ENCODE results near the gene SLC30A2.

Gene SLC30A2

GRCh38 chr1:26070296-26070962, 24.5 kb upstream of the SLC30A2 start:
- TF ChIP-seq CTCF (IDR thresholded peaks at IDR 0.05; ENCODE audit: insufficient read depth, low read depth, low read length, missing control alignments) = no peak
- DNase-seq (ENCODE audit: low read depth) = no peak
- H3K4me3 ChIP-seq (ENCODE audit: low read depth, low read length) = no peak overlapping the region

- no peak for DNase-seq (ENCODE audit: low read depth)
- H3K4me3 ChIP-seq (ENCODE audit: low read depth, low read length) = no peak overlapping the region
- TF ChIP-seq CTCF (IDR thresholded peaks at IDR 0.05; ENCODE audit: insufficient read depth, low read depth, low read length, missing control alignments) = no peak
Measured at GRCh38 chr1:26069941-26070295, 24.0 kb upstream of the SLC30A2 start.

GRCh38 chr1:26067432-26067911, 21.6 kb upstream of the SLC30A2 start, which contains the start of gene TRIM63:
Gene TRIM63 (minus strand): TSS chr1:26067630. CDS start chr1:26067494, 136 bp downstream.
- no peak within 1 kb of the TSS for H3K4me3 ChIP-seq (ENCODE audit: low read depth, low read length)
- no peak for TF ChIP-seq CTCF (IDR thresholded peaks at IDR 0.05; ENCODE audit: insufficient read depth, low read depth, low read length, missing control alignments)
- DNase-seq (ENCODE audit: low read depth) = no peak

GRCh38 chr1:26066857-26067256, 20.9 kb upstream of the SLC30A2 start:
- no peak overlapping the region for H3K4me3 ChIP-seq (ENCODE audit: low read depth, low read length)

GRCh38 chr1:26066160-26066559, 20.2 kb upstream of the SLC30A2 start:
- H3K4me3 ChIP-seq (ENCODE audit: low read depth, low read length) = no peak overlapping the region
- TF ChIP-seq CTCF (IDR thresholded peaks at IDR 0.05; ENCODE audit: insufficient read depth, low read depth, low read length, missing control alignments) = no peak
- DNase-seq (ENCODE audit: low read depth) = no peak

More at GRCh38 chr1:26066857-26067256, 20.9 kb upstream of the SLC30A2 start:
- DNase-seq (ENCODE audit: low read depth) = no peak
- no peak for TF ChIP-seq CTCF (IDR thresholded peaks at IDR 0.05; ENCODE audit: insufficient read depth, low read depth, low read length, missing control alignments)

GRCh38 chr1:26064553-26064952, 18.6 kb upstream of the SLC30A2 start:
- H3K4me3 ChIP-seq (ENCODE audit: low read depth, low read length) = no peak overlapping the region

More at GRCh38 chr1:26064553-26064952, 18.6 kb upstream of the SLC30A2 start:
- TF ChIP-seq CTCF (IDR thresholded peaks at IDR 0.05; ENCODE audit: insufficient read depth, low read depth, low read length, missing control alignments) = no peak
- DNase-seq (ENCODE audit: low read depth) = no peak
